ENCODE results near the gene IFT27.

Gene IFT27, protein sequence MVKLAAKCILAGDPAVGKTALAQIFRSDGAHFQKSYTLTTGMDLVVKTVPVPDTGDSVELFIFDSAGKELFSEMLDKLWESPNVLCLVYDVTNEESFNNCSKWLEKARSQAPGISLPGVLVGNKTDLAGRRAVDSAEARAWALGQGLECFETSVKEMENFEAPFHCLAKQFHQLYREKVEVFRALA

GRCh38 chr22:36775964-36776669 is at the start of gene IFT27:
TSS of gene IFT27 (minus strand) at chr22:36776119. CDS start at chr22:36775707, 412 bp downstream.
- peak within 1 kb of the TSS; percentile 48 for H3K9ac ChIP-seq (ENCODE audit: low read length)
- H3K36me3 ChIP-seq (ENCODE audit: insufficient read depth, low read length), result no peaks in the 10 kb centered on the region
- H3K4me3 ChIP-seq (ENCODE audit: low read depth in 1 of 2, low read length in 2 of 2), result peak within 1 kb of the TSS; percentile 66 to 69
- H3K9me3 ChIP-seq (ENCODE audit: low read length), result no peaks in the 10 kb centered on the region
- H3K27me3 ChIP-seq (ENCODE audit: control insufficient read depth in 1 of 2, insufficient read depth in 2 of 2, low read length in 2 of 2), result no peaks in the 10 kb centered on the region
- H3K4me1 ChIP-seq (ENCODE audit: insufficient read depth, low read length), result peaks cover 14% of the 10 kb centered on the region
- H3K27ac ChIP-seq (ENCODE audit: low read depth, low read length), result peak within 1 kb of the TSS; percentile 63

GRCh38 chr22:36824655-36825054 is 48.7 kb upstream of the IFT27 start:
- Histone ChIP-seq H3K4me3 (ENCODE audit: low read depth in 1 of 2, low read length in 2 of 2) (no peak overlapping the region), H3K27me3 (ENCODE audit: control insufficient read depth in 1 of 2, insufficient read depth in 2 of 2, low read length in 2 of 2) (peaks cover 0 to 10% of the 10 kb centered on the region in 2 donors), H3K36me3 (ENCODE audit: insufficient read depth, low read length) (no peaks in the 10 kb centered on the region)

GRCh38 chr22:36823186-36823839 is 47.4 kb upstream of the IFT27 start:
- H3K27me3 ChIP-seq (ENCODE audit: control insufficient read depth in 1 of 2, insufficient read depth in 2 of 2, low read length in 2 of 2), result peaks cover 2 to 24% of the 10 kb centered on the region in 2 donors
- H3K4me3 ChIP-seq (ENCODE audit: low read depth in 1 of 2, low read length in 2 of 2), result no peak overlapping the region
- no peak overlapping the region for H3K9ac ChIP-seq (ENCODE audit: low read length)
- peaks cover 8% of the 10 kb centered on the region for H3K4me1 ChIP-seq (ENCODE audit: insufficient read depth, low read length)
- H3K36me3 ChIP-seq (ENCODE audit: insufficient read depth, low read length), result no peaks in the 10 kb centered on the region
- no peaks in the 10 kb centered on the region for H3K9me3 ChIP-seq (ENCODE audit: low read length)
- no peak overlapping the region for H3K27ac ChIP-seq (ENCODE audit: low read depth, low read length)

More at GRCh38 chr22:36824655-36825054, 48.7 kb upstream of the IFT27 start:
- Histone ChIP-seq H3K9me3 (ENCODE audit: low read length) (no peaks in the 10 kb centered on the region), H3K27ac (ENCODE audit: low read depth, low read length) (no peak overlapping the region), H3K9ac (ENCODE audit: low read length) (no peak overlapping the region), H3K4me1 (ENCODE audit: insufficient read depth, low read length) (peaks cover 8% of the 10 kb centered on the region)

GRCh38 chr22:36822581-36822980 is 46.7 kb upstream of the IFT27 start:
- H3K27me3 ChIP-seq (ENCODE audit: control insufficient read depth in 1 of 2, insufficient read depth in 2 of 2, low read length in 2 of 2), result peaks cover 10 to 31% of the 10 kb centered on the region in 2 donors
- H3K9ac ChIP-seq (ENCODE audit: low read length), result no peak overlapping the region
- H3K9me3 ChIP-seq (ENCODE audit: low read length), result no peaks in the 10 kb centered on the region
- H3K4me3 ChIP-seq (ENCODE audit: low read depth in 1 of 2, low read length in 2 of 2), result no peak overlapping the region
- H3K36me3 ChIP-seq (ENCODE audit: insufficient read depth, low read length), result no peaks in the 10 kb centered on the region
- no peak overlapping the region for H3K27ac ChIP-seq (ENCODE audit: low read depth, low read length)
- peaks cover 8% of the 10 kb centered on the region for H3K4me1 ChIP-seq (ENCODE audit: insufficient read depth, low read length)

DNA sequence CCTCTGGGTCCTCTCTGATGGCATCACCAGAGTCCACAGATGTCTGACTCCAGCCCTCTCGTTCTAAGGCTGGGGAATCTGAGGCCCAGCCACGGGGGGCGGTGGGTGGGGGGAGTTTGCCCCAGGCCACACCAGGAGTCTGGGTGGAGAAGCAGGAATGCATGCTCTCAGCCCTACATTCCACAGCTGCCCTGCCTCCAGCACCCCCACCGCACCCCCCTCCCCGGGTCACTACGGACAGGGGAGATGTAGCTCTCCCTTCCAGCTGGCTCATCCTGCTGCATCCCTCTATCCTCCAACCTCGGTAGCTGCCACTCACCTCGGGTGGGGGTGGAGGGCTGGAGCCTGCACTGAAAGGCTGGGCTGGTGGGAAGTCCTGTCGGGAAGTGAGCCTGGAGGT is 43.2 kb upstream of the IFT27 start:
- no peak overlapping the region for H3K9ac ChIP-seq (ENCODE audit: low read length)
- H3K4me1 ChIP-seq (ENCODE audit: insufficient read depth, low read length), result peaks cover 6% of the 10 kb centered on the region
- H3K36me3 ChIP-seq (ENCODE audit: insufficient read depth, low read length), result no peaks in the 10 kb centered on the region
- no peak overlapping the region for H3K4me3 ChIP-seq (ENCODE audit: low read depth in 1 of 2, low read length in 2 of 2)
- H3K27ac ChIP-seq (ENCODE audit: low read depth, low read length), result no peak overlapping the region
- H3K27me3 ChIP-seq (ENCODE audit: control insufficient read depth in 1 of 2, insufficient read depth in 2 of 2, low read length in 2 of 2), result peaks cover 32 to 54% of the 10 kb centered on the region in 2 donors
- H3K9me3 ChIP-seq (ENCODE audit: low read length), result no peaks in the 10 kb centered on the region

GRCh38 chr22:36818010-36818642 is 42.2 kb upstream of the IFT27 start:
- H3K27me3 ChIP-seq (ENCODE audit: control insufficient read depth in 1 of 2, insufficient read depth in 2 of 2, low read length in 2 of 2), result peaks cover 32 to 54% of the 10 kb centered on the region in 2 donors
- H3K9ac ChIP-seq (ENCODE audit: low read length), result no peak overlapping the region
- peaks cover 6% of the 10 kb centered on the region for H3K4me1 ChIP-seq (ENCODE audit: insufficient read depth, low read length)
- no peaks in the 10 kb centered on the region for H3K9me3 ChIP-seq (ENCODE audit: low read length)
- no peak overlapping the region for H3K4me3 ChIP-seq (ENCODE audit: low read depth in 1 of 2, low read length in 2 of 2)
- H3K36me3 ChIP-seq (ENCODE audit: insufficient read depth, low read length), result no peaks in the 10 kb centered on the region
- no peak overlapping the region for H3K27ac ChIP-seq (ENCODE audit: low read depth, low read length)

GRCh38 chr22:36817525-36817848 is 41.6 kb upstream of the IFT27 start:
- H3K4me1 ChIP-seq (ENCODE audit: insufficient read depth, low read length), result peaks cover 6% of the 10 kb centered on the region
- no peaks in the 10 kb centered on the region for H3K36me3 ChIP-seq (ENCODE audit: insufficient read depth, low read length)
- no peak overlapping the region for H3K4me3 ChIP-seq (ENCODE audit: low read depth in 1 of 2, low read length in 2 of 2)
- H3K27ac ChIP-seq (ENCODE audit: low read depth, low read length), result no peak overlapping the region
- H3K27me3 ChIP-seq (ENCODE audit: control insufficient read depth in 1 of 2, insufficient read depth in 2 of 2, low read length in 2 of 2), result peaks cover 32 to 54% of the 10 kb centered on the region in 2 donors
- H3K9ac ChIP-seq (ENCODE audit: low read length), result no peak overlapping the region
- H3K9me3 ChIP-seq (ENCODE audit: low read length), result no peaks in the 10 kb centered on the region

GRCh38 chr22:36816636-36817524 is 41.0 kb upstream of the IFT27 start, which contains the start of gene PVALB:
TSS of gene PVALB (minus strand) at chr22:36817035. CDS start at chr22:36817005, 30 bp downstream.
- no peaks in the 10 kb centered on the region for H3K36me3 ChIP-seq (ENCODE audit: insufficient read depth, low read length)
- H3K9ac ChIP-seq (ENCODE audit: low read length), result no peak within 1 kb of the TSS
- peaks cover 32 to 58% of the 10 kb centered on the region in 2 donors for H3K27me3 ChIP-seq (ENCODE audit: control insufficient read depth in 1 of 2, insufficient read depth in 2 of 2, low read length in 2 of 2)
- H3K4me1 ChIP-seq (ENCODE audit: insufficient read depth, low read length), result peaks cover 6% of the 10 kb centered on the region
- no peak within 1 kb of the TSS for H3K27ac ChIP-seq (ENCODE audit: low read depth, low read length)
- no peaks in the 10 kb centered on the region for H3K9me3 ChIP-seq (ENCODE audit: low read length)
- peak within 1 kb of the TSS in 1 of 2 donors; percentile 51 for H3K4me3 ChIP-seq (ENCODE audit: low read depth in 1 of 2, low read length in 2 of 2)

DNA sequence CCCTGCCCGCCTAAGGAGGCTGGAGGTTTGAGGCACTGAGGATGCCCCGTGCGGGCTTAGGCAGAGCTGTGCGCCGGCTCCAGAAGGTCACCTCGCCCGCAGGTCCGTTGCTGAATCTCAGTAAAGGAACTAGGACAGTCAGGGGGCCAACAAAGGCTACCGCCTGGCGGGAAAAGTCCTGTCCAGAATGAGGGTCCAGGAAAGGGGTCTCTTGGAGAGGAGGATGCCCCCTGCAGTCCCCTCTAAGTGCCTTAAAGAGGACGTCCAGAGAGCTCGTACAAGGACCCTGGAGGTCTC is 40.4 kb upstream of the IFT27 start:
- Histone ChIP-seq H3K4me3 (ENCODE audit: low read depth in 1 of 2, low read length in 2 of 2) (peak overlapping the region in 1 of 2 donors; percentile 51), H3K9ac (ENCODE audit: low read length) (no peak overlapping the region), H3K27ac (ENCODE audit: low read depth, low read length) (no peak overlapping the region), H3K27me3 (ENCODE audit: control insufficient read depth in 1 of 2, insufficient read depth in 2 of 2, low read length in 2 of 2) (peaks cover 32 to 58% of the 10 kb centered on the region in 2 donors), H3K36me3 (ENCODE audit: insufficient read depth, low read length) (no peaks in the 10 kb centered on the region), H3K4me1 (ENCODE audit: insufficient read depth, low read length) (peaks cover 6% of the 10 kb centered on the region), H3K9me3 (ENCODE audit: low read length) (no peaks in the 10 kb centered on the region)

GRCh38 chr22:36815558-36816338 is 39.8 kb upstream of the IFT27 start:
- Histone ChIP-seq H3K4me1 (ENCODE audit: insufficient read depth, low read length) (peaks cover 6% of the 10 kb centered on the region), H3K9me3 (ENCODE audit: low read length) (no peaks in the 10 kb centered on the region), H3K27me3 (ENCODE audit: control insufficient read depth in 1 of 2, insufficient read depth in 2 of 2, low read length in 2 of 2) (peaks cover 32 to 56% of the 10 kb centered on the region in 2 donors), H3K27ac (ENCODE audit: low read depth, low read length) (no peak overlapping the region), H3K36me3 (ENCODE audit: insufficient read depth, low read length) (no peaks in the 10 kb centered on the region), H3K4me3 (ENCODE audit: low read depth in 1 of 2, low read length in 2 of 2) (no peak overlapping the region), H3K9ac (ENCODE audit: low read length) (no peak overlapping the region)

Data from muscle layer of colon (tissue), 2 donors.